Tibial nerve (tissue), 3 donors: ENCODE data around the gene NPEPL1.

Experiments used
- CTCF ChIP-seq, 5 experiments: fragments of 200-600 bp in 3 of 5; fragments of 450-650 bp in 2 of 5; sonication (generic) in 3 of 5; IDR thresholded peaks; one replicate each; pipeline ENCODE4 v1.5.1; 2016 to 2019; ENCODE audit warnings: antibody characterized with exemption in 5 of 5, mild to moderate bottlenecking in 3 of 5, moderate library complexity in 2 of 5
- POLR2A ChIP-seq, 2 donors: fragments of 450-650 bp; IDR thresholded peaks; one replicate each; pipeline ENCODE4 v1.6.1; 2017; ENCODE audit warnings: antibody characterized with exemption in 2 of 2, mild to moderate bottlenecking in 2 of 2, moderate library complexity in 2 of 2

- no peak for TF ChIP-seq CTCF (IDR thresholded peaks at IDR 0.05)
- no peak for TF ChIP-seq POLR2A (IDR thresholded peaks at IDR 0.05)
Measured at GRCh38 chr20:58670102-58670501, 22.5 kb upstream of the NPEPL1 start.
